ENCODE measurements around the gene ADM. TPM values are rescaled to one million over a fixed set of nuclear protein-coding genes. Genes with fewer than 3 reads are reported as not detected.

The ADM gene
- total RNA-seq, 2 experiments from 2014 or later: 0.27 to 0.92 TPM

DNA sequence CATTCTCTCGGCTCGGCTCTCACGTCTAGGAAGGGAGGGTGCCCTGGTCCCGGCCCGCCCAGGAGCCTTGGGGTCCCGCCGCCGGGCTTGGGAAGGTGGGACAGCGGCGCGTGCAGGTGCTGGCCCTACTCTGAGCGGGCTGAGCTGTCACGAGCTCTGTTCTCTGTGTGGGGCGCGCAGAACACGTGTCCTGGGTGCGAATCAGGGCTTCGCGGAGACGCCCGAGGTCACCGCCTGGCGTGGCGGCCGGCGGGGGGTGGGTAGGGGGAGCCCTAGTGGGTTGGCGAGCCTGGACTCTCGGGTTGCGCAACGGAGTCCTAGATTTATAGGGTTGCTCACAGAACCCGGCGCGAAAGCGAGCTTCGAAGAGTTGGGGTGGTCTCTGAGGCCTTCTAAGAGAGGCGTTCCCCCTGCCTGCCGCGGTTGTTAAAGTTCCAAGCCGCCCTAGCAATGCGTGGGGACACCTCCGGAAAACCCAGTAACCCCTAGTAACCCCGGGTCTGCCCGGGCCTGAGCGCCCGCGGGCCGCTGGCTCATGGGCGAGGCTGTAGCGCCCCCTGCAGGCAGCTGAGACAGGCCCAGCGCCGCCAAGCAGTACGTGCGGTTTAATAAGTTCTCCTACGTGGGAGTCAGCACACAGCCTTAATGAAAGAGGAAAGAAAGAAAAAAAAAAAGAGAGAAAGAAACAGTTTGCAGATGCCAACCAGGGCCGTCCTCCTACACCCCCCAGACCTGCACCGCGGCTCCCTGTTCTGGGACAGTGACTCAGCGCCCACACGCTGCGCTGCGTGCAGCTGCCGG is 2.7 kb downstream of the ADM start:
- Mint-ChIP-seq H3K27me3 (peaks cover 82% of the 10 kb centered on the region), H3K27ac (peak overlapping the region; percentile 9), H3K4me3 (peak overlapping the region; percentile 74), H3K36me3 (ENCODE audit: low read depth) (peaks cover 4% of the 10 kb centered on the region), H3K4me1 (peaks cover 56% of the 10 kb centered on the region), H3K9me3 (no peaks in the 10 kb centered on the region)
- peak; percentile 75 for DNase-seq
- POLR2A ChIA-PET: interaction anchor here (0.6 to 0.8 kb wide), 2 partner anchors 100 to 772 kb away, joined by 3 to 7 read pairs; no protein-coding TSS in a partner anchor
- CTCF ChIA-PET: interaction anchor here (0.6 to 3.8 kb wide), 30 partner anchors 10 to 772 kb away, joined by 3 to 29 read pairs (median 4); partner anchors contain the start of gene WEE1

DNA sequence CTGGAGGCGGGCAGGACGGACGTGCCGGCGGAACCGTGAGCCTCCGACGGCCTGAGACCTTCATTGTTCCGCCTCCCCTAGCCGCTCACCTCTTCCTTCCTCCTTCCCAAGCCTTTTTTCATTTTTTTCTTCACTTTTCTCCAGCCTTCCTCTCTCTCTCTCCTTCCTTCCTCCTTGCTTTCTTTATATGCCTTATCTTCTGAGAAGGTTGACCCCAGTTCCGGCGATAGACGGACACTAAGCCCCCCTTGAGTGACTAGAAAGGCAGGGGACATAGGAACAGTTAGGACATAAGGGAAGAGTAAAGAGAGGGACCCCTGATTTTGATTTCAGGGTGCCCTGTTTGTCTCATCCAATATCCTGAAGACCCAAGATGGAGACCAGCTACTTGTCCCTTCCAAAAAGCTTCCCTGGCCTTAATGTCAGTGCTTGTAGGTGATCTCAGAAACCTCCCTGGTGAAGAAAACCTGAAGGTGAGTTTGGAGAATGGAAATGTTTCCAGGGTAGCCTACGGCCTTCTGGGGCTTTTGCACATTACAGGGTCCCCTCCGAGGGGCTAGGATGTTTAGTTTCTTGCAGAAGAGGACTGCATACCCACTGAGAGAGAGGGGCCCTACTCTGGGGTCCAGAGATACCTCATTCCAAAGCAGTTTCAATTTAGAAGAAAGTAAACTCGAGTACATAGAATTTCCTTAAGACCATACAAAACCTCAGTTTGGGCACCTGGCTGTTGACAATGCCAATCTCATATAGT is 3.5 kb downstream of the ADM start:
- Mint-ChIP-seq H3K4me3 (peak overlapping the region; percentile 74), H3K36me3 (ENCODE audit: low read depth) (peaks cover 2% of the 10 kb centered on the region), H3K27ac (peak overlapping the region; percentile 50), H3K27me3 (peaks cover 78% of the 10 kb centered on the region), H3K9me3 (no peaks in the 10 kb centered on the region), H3K4me1 (peaks cover 51% of the 10 kb centered on the region)
- CTCF ChIA-PET: interaction anchor here (0.6 to 3.8 kb wide), 33 partner anchors 9 to 773 kb away, joined by 3 to 29 read pairs (median 4); partner anchors contain the start of gene WEE1
- POLR2A ChIA-PET: no interaction called here
- DNase-seq: no peak

DNA sequence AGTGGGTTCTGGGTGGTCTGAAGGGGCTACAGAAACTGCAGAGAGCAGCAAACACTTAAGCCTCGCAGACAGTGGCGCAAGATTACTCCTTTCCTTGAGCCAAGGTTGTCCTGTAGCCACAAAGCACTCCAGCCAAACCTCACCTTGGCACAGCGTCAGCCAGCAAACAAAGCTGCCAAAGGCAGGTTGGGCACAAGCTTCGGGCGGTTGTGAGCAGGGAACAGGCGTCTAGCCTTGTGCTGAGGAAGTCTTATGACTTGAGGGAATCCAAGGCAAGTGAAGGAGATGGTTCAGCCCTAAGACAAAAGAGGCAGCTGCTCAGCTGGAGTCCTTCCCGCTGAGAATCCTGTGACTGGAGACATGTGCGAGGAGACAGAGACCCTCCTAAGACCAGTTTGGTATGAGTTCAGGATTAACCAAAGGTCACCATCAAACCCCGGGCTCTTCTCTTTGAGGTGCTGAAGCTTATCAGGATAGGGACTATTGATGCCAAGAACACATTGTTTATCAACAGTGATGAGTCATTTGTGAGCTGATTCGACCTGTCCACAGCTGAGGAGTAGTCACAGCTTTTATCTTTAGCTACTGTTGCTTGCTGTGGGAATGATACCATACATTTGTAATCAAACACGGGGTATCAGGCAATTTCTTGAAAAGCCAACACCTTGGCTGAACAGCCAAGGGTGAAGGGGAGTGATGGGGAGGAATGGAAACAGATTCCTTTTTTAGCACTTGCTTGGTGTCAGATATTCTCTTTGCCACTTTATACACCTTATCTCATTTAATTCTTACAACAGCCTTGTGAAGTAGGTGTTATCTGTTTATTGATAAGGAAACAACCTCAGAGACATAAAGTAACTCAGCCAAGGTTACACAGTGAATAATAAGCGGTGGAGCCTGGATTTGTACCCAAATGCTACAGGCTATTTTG is 4.6 kb downstream of the ADM start:
- peak overlapping the region; percentile 35 for H3K4me3 Mint-ChIP-seq
- H3K36me3 Mint-ChIP-seq (ENCODE audit: low read depth): peaks cover 2% of the 10 kb centered on the region
- H3K27me3 Mint-ChIP-seq: peaks cover 73% of the 10 kb centered on the region
- DNase-seq: no peak
- ChIA-PET POLR2A (no interaction called here), CTCF (interaction anchor here (0.6 to 3.8 kb wide), 13 partner anchors 8 to 1096 kb away, joined by 3 to 29 read pairs (median 4); no protein-coding TSS in a partner anchor)
- no peaks in the 10 kb centered on the region for H3K9me3 Mint-ChIP-seq
- H3K27ac Mint-ChIP-seq: no peak overlapping the region
- peaks cover 42% of the 10 kb centered on the region for H3K4me1 Mint-ChIP-seq

DNA sequence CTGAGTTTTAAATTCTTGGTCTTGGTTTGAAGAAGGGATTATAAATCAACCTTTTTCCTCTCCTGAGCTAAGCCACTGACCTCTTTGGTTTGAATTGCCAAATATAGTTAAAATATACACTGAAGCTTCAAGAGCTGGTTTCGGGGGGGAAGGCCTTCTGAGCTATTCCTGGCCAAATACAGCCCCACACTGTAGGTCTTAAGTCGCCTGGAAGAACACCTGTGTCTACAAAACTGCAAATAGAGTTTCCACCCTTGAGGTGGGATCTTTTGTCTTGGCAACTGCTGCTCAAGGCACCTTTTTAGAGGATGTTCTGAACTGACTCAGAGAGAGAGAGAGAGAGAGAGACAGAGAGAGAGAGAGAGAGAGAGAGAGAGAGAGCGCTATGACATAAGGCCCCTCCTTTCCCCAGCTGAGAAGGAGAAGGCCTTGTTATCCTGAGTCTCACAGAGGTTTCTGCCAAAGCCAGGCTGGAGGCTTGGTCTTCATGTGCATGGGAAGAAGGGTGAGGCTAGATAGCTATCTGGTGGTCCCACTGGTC is 5.5 kb downstream of the ADM start:
- no peak for DNase-seq
- peaks cover 37% of the 10 kb centered on the region for H3K4me1 Mint-ChIP-seq
- H3K36me3 Mint-ChIP-seq (ENCODE audit: low read depth): peaks cover 2% of the 10 kb centered on the region
- POLR2A ChIA-PET: interaction anchor here (0.7 kb wide), 1 partner anchor 13 kb away, joined by 3 read pairs; no protein-coding TSS in a partner anchor
- no peaks in the 10 kb centered on the region for H3K9me3 Mint-ChIP-seq
- H3K27me3 Mint-ChIP-seq: peaks cover 71% of the 10 kb centered on the region
- CTCF ChIA-PET: interaction anchor here (0.5 to 3.8 kb wide), 8 partner anchors 7 to 562 kb away, joined by 3 to 29 read pairs (median 4); no protein-coding TSS in a partner anchor
- no peak overlapping the region for H3K27ac Mint-ChIP-seq
- H3K4me3 Mint-ChIP-seq: no peak overlapping the region

DNA sequence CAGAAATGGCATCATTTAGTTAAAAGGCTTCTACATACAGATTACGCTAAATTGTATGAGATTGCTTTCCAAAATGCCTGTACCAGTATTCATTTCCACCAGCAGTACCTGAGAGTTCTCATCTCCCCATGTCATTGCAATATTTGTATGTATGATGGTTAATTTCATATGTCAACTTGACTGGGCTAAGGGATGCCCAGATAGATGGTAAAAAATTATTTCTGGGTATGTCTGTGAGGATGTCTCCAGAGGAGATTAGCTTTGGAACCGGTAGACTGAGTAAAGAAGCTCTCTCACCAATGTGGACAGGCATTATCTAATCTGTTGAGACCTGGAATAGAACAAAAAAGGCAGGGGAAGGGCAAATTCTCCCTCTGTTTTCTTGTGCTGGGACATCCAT is 6.9 kb downstream of the ADM start:
- H3K27me3 Mint-ChIP-seq: peaks cover 58% of the 10 kb centered on the region
- POLR2A ChIA-PET: no interaction called here
- CTCF ChIA-PET: interaction anchor here (1.2 kb wide), 1 partner anchor 8 kb away, joined by 3 read pairs; no protein-coding TSS in a partner anchor
- H3K36me3 Mint-ChIP-seq (ENCODE audit: low read depth): peaks cover 2% of the 10 kb centered on the region
- peaks cover 24% of the 10 kb centered on the region for H3K4me1 Mint-ChIP-seq
- no peak overlapping the region for H3K27ac Mint-ChIP-seq
- H3K9me3 Mint-ChIP-seq: no peaks in the 10 kb centered on the region
- no peak overlapping the region for H3K4me3 Mint-ChIP-seq
- DNase-seq: no peak

DNA sequence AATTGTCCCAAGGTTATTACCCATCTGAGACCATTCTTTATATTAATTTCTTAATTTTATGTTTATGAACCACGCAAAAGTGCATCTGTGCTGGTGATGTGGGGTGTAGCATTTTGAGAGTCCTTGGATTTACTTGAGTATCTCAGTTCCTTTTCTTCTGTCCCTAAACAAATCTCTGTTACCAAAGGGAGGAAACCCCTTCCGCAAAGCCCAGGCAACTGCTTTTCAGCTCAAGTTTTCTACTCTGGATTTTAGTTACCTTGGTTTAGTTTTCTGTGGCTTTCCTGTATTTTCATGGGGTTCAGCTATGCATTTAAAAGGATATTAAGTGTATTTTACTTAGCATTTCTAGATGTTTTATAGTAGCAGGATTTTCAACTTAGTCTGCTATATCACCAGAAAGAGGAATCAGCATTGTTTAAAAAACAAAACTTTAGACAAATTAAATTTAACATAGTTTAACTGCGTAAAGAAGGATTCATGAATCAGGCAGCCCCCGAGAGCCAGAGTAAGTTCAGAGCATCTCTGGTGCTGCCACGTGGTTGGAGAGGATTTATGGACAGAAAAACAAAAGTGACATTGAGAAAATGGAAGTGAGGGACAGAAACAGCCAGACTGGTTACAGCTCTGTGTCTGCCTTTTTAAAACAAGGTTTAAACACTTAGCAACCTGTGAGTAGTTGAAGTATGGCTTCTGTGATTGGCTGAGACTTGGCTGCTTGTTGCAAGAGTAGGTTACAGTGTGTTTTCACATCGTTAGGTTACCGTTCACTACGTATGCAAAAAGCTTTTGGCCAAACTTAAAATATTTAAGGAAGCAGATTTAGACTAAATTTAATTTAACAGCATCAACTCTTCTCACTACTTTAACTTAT is 9.6 kb downstream of the ADM start:
- Mint-ChIP-seq H3K4me1 (peaks cover 11% of the 10 kb centered on the region), H3K36me3 (ENCODE audit: low read depth) (no peaks in the 10 kb centered on the region), H3K4me3 (no peak overlapping the region), H3K27ac (no peak overlapping the region), H3K27me3 (peaks cover 36% of the 10 kb centered on the region), H3K9me3 (no peaks in the 10 kb centered on the region)
- DNase-seq: peak; percentile 39
- CTCF ChIA-PET: interaction anchor here (0.6 to 2.5 kb wide), 4 partner anchors 9 to 160 kb away, joined by 3 to 10 read pairs (median 4); partner anchors contain the start of gene ADM
- POLR2A ChIA-PET: interaction anchor here (0.7 kb wide), 1 partner anchor 642 kb away, joined by 3 read pairs; no protein-coding TSS in a partner anchor

DNA sequence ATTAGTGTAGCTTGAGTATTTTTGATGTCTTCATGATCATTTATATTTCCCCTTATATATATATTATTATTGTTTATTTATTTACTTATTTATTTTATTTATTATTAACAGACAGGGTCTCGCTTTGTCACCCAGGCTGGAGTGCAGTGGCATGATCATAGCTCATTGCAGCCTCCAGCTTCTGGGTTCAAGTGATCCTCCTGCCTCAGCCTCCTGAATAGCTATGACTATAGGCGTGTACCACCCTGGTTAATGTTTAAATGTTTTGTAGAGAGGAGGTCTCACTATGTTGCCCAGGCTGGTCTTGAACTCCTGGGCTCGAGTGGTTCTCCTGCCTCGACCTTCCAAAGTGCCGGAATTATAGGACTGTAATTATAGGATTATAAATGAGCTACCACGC is 10.2 kb downstream of the ADM start:
- no peak overlapping the region for H3K27ac Mint-ChIP-seq
- no peak for DNase-seq
- peaks cover 7% of the 10 kb centered on the region for H3K4me1 Mint-ChIP-seq
- CTCF ChIA-PET: interaction anchor here (0.6 to 2.5 kb wide), 4 partner anchors 10 to 159 kb away, joined by 3 to 10 read pairs (median 4); partner anchors contain the start of gene ADM
- H3K27me3 Mint-ChIP-seq: peaks cover 30% of the 10 kb centered on the region
- no peaks in the 10 kb centered on the region for H3K9me3 Mint-ChIP-seq
- H3K36me3 Mint-ChIP-seq (ENCODE audit: low read depth): no peaks in the 10 kb centered on the region
- H3K4me3 Mint-ChIP-seq: no peak overlapping the region
- POLR2A ChIA-PET: no interaction called here

DNA sequence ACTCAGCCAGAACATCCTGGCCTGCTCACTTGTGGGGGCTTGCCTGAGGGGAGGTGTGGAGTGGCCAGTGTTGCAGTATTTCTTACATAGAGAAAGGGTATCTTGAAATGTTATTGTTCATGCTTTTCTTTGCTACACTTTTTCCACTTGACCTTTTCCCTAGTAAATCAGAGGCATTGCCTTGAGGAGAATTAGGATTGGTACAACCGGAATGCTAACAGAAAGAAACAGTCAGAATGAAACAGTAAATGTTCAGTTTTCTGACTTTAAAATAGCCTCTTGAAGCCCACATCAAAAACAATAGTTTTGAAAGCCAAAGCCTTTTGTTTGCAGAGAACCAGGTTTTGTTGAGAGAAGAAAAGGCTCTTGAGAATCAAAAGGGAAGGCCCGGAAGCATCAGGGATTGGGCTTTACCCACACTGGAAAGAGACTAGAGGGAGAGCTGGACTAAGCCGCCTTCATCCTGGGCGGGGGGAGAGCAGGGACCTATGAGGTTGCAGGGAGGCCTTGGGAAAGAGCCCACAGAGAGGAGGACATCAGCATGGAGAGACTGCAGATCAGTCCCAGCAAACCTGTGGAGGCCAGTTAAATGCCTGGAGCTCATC is 12.4 kb downstream of the ADM start:
- H3K9me3 Mint-ChIP-seq: no peaks in the 10 kb centered on the region
- H3K4me3 Mint-ChIP-seq: no peak overlapping the region

DNA sequence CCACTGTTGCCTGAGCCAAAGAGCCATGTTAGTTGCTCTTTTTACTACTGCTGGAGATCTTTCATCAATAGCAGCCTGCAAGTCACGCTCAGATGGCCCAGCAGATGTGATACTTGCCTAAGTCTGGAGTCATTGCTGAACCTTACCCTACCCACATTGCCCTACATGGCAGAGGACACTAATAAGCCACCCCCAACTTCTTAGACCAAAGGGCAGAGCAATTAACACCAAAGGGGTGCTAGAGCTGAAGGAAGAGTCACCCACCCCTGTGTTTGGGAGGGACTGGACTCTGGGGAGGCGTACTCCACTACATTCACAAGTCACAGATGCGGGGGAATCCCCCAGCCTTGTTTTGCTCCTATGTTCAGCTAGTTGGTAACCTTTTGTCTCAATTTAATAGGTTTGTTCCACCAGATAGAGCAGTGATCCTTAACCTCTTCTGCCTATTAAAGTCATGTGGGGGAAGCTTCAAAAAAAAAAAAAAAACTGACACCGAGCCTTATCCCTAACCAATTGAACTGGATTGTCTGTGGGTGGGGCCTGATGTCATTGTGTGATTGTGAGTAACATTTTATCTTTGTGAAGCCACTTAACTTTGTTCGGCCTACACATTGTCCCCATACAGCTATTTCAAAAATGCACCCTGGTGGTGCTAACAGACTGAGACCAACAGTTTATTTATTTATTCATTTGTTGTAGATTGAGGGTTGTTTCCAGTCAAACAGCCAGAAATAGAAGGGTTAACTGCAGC is 13.1 kb downstream of the ADM start:
- no peaks in the 10 kb centered on the region for H3K36me3 Mint-ChIP-seq (ENCODE audit: low read depth)
- H3K27ac Mint-ChIP-seq: no peak overlapping the region
- H3K4me3 Mint-ChIP-seq: no peak overlapping the region
- H3K4me1 Mint-ChIP-seq: peaks cover 8% of the 10 kb centered on the region
- H3K27me3 Mint-ChIP-seq: peaks cover 9% of the 10 kb centered on the region
- CTCF ChIA-PET: interaction anchor here (1.4 to 3.3 kb wide), 3 partner anchors 9 to 546 kb away, joined by 3 to 10 read pairs (median 8); partner anchors contain the start of gene ADM
- DNase-seq: no peak
- POLR2A ChIA-PET: no interaction called here
- no peaks in the 10 kb centered on the region for H3K9me3 Mint-ChIP-seq

More for the DNA sequence above, 12.4 kb downstream of the ADM start:
- no peak for DNase-seq
- POLR2A ChIA-PET: no interaction called here
- H3K27ac Mint-ChIP-seq: no peak overlapping the region
- CTCF ChIA-PET: interaction anchor here (1.4 to 3.3 kb wide), 3 partner anchors 9 to 545 kb away, joined by 3 to 10 read pairs (median 8); partner anchors contain the start of gene ADM
- H3K27me3 Mint-ChIP-seq: peaks cover 15% of the 10 kb centered on the region
- H3K36me3 Mint-ChIP-seq (ENCODE audit: low read depth): no peaks in the 10 kb centered on the region
- H3K4me1 Mint-ChIP-seq: peaks cover 4% of the 10 kb centered on the region

DNA sequence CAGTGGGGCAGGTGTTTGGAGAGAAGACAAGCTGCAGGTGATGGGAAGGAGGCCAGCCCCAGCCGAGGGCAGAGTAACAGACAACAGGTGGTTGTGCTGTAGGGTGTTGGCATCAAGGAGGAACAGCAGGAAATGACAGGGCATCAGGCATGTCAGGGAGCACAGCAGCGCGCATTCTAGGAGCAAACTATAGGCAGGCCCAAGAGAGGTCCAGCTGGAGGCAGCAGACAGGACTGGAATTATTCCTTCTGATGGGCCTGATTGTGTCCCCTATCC is 13.6 kb downstream of the ADM start:
- H3K27ac Mint-ChIP-seq: no peak overlapping the region
- H3K36me3 Mint-ChIP-seq (ENCODE audit: low read depth): no peaks in the 10 kb centered on the region
- H3K9me3 Mint-ChIP-seq: no peaks in the 10 kb centered on the region
- H3K4me1 Mint-ChIP-seq: peaks cover 9% of the 10 kb centered on the region
- no peak for DNase-seq
- POLR2A ChIA-PET: no interaction called here
- H3K4me3 Mint-ChIP-seq: no peak overlapping the region
- CTCF ChIA-PET: interaction anchor here (1.4 to 3.3 kb wide), 3 partner anchors 10 to 547 kb away, joined by 3 to 10 read pairs (median 8); partner anchors contain the start of gene ADM
- peaks cover 9% of the 10 kb centered on the region for H3K27me3 Mint-ChIP-seq

Data from activated CD4-positive, alpha-beta T cell treated with anti-CD3 and anti-CD28 coated beads, Interleukin-2, amount 10 ng/mL, durations not matched to agents 7 days and 5 days (primary cell).